ENCODE results near the gene ASAP2.

ASAP2 gene

GRCh38 chr2:9243357-9243756 is 36.7 kb downstream of the ASAP2 start:
- no peaks in the 10 kb centered on the region for H3K27me3 ChIP-seq (ENCODE audit: insufficient read depth, low read depth)
- no peaks in the 10 kb centered on the region for H3K4me1 ChIP-seq (ENCODE audit: low read depth, poor library complexity, severe bottlenecking)
- H3K4me3 ChIP-seq (IDR thresholded peaks at IDR 0.05; ENCODE audit: insufficient read depth, low read depth, low read length) = no peak overlapping the region
- H3K36me3 ChIP-seq (ENCODE audit: insufficient read depth) = no peaks in the 10 kb centered on the region
- no peak overlapping the region for H3K4me2 ChIP-seq
- no peak for TF ChIP-seq CTCF (conservative IDR thresholded peaks at IDR 0.05; ENCODE audit: low read depth, low read length)
- H2AFZ ChIP-seq (ENCODE audit: low read depth) = no peak overlapping the region
- H3K9ac ChIP-seq = no peak overlapping the region
- H3K27ac ChIP-seq = no peak overlapping the region
- H3K79me2 ChIP-seq (ENCODE audit: insufficient read depth, low read depth) = no peaks in the 10 kb centered on the region
- no peaks in the 10 kb centered on the region for H4K20me1 ChIP-seq (ENCODE audit: insufficient read depth)

GRCh38 chr2:9244985-9245544 is 38.5 kb downstream of the ASAP2 start:
- H3K79me2 ChIP-seq (ENCODE audit: insufficient read depth, low read depth) = no peaks in the 10 kb centered on the region
- no peak for TF ChIP-seq CTCF (conservative IDR thresholded peaks at IDR 0.05; ENCODE audit: low read depth, low read length)
- H3K4me3 ChIP-seq (IDR thresholded peaks at IDR 0.05; ENCODE audit: insufficient read depth, low read depth, low read length) = no peak overlapping the region
- no peak overlapping the region for H2AFZ ChIP-seq (ENCODE audit: low read depth)
- no peaks in the 10 kb centered on the region for H3K36me3 ChIP-seq (ENCODE audit: insufficient read depth)
- H3K4me1 ChIP-seq (ENCODE audit: low read depth, poor library complexity, severe bottlenecking) = no peaks in the 10 kb centered on the region
- no peak overlapping the region for H3K27ac ChIP-seq
- no peak overlapping the region for H3K4me2 ChIP-seq
- H3K9ac ChIP-seq = no peak overlapping the region
- no peaks in the 10 kb centered on the region for H4K20me1 ChIP-seq (ENCODE audit: insufficient read depth)
- H3K27me3 ChIP-seq (ENCODE audit: insufficient read depth, low read depth) = no peaks in the 10 kb centered on the region

- H3K4me3 ChIP-seq (IDR thresholded peaks at IDR 0.05; ENCODE audit: insufficient read depth, low read depth, low read length) = no peak overlapping the region
- H3K79me2 ChIP-seq (ENCODE audit: insufficient read depth, low read depth) = no peaks in the 10 kb centered on the region
- no peaks in the 10 kb centered on the region for H3K36me3 ChIP-seq (ENCODE audit: insufficient read depth)
- H3K9ac ChIP-seq = no peak overlapping the region
- H3K4me1 ChIP-seq (ENCODE audit: low read depth, poor library complexity, severe bottlenecking) = no peaks in the 10 kb centered on the region
- no peak overlapping the region for H3K27ac ChIP-seq
- H3K4me2 ChIP-seq = no peak overlapping the region
- no peak for TF ChIP-seq CTCF (conservative IDR thresholded peaks at IDR 0.05; ENCODE audit: low read depth, low read length)
- H4K20me1 ChIP-seq (ENCODE audit: insufficient read depth) = no peaks in the 10 kb centered on the region
- no peak overlapping the region for H2AFZ ChIP-seq (ENCODE audit: low read depth)
- no peaks in the 10 kb centered on the region for H3K27me3 ChIP-seq (ENCODE audit: insufficient read depth, low read depth)
Observed at GRCh38 chr2:9247177-9247576, 40.6 kb downstream of the ASAP2 start.

- Histone ChIP-seq H3K9ac (no peak overlapping the region), H2AFZ (ENCODE audit: low read depth) (no peak overlapping the region), H3K79me2 (ENCODE audit: insufficient read depth, low read depth) (no peaks in the 10 kb centered on the region), H3K27me3 (ENCODE audit: insufficient read depth, low read depth) (no peaks in the 10 kb centered on the region), H4K20me1 (ENCODE audit: insufficient read depth) (no peaks in the 10 kb centered on the region), H3K36me3 (ENCODE audit: insufficient read depth) (no peaks in the 10 kb centered on the region), H3K4me2 (no peak overlapping the region), H3K27ac (no peak overlapping the region), H3K4me1 (ENCODE audit: low read depth, poor library complexity, severe bottlenecking) (no peaks in the 10 kb centered on the region), H3K4me3 (IDR thresholded peaks at IDR 0.05; ENCODE audit: insufficient read depth, low read depth, low read length) (no peak overlapping the region)
- no peak for TF ChIP-seq CTCF (conservative IDR thresholded peaks at IDR 0.05; ENCODE audit: low read depth, low read length)
Observed at GRCh38 chr2:9247786-9248185, 41.2 kb downstream of the ASAP2 start.

Data from KMS-11 (cell line).